ENCODE data around the gene EDDM3A.

EDDM3A gene

GRCh38 chr14:20746566-20746965 lies 879 bp downstream of the EDDM3A start:
- ChIA-PET POLR2A (no interaction called here), CTCF (no interaction called here)
- Histone ChIP-seq H3K9me3 (ENCODE audit: control insufficient read depth, insufficient read depth, low read depth, low read length) (no peaks in the 10 kb centered on the region), H3K4me3 (ENCODE audit: low read depth, low read length) (no peak overlapping the region), H3K27ac (ENCODE audit: extremely low read depth, low read depth, low read length) (no peak overlapping the region), H3K4me1 (ENCODE audit: control insufficient read depth, insufficient read depth, low read length) (no peaks in the 10 kb centered on the region), H3K36me3 (ENCODE audit: control insufficient read depth in 2 of 2, insufficient read depth in 1 of 2, low read length in 2 of 2) (no peaks in the 10 kb centered on the region)
- TF ChIP-seq ZNF2 (tag by site-specific recombination; IDR thresholded peaks at IDR 0.05) (no peak), ZFP3 (tag by site-specific recombination; IDR thresholded peaks at IDR 0.05; ENCODE audit: low read depth) (no peak), ZNF292 (tag by site-specific recombination; IDR thresholded peaks at IDR 0.05; ENCODE audit: borderline replicate concordance, low read depth) (no peak), OVOL3 (tag by site-specific recombination; IDR thresholded peaks at IDR 0.05) (no peak), PBX3 (CRISPR knock-in tag; IDR thresholded peaks at IDR 0.05) (no peak), ZSCAN5A (tag by site-specific recombination; IDR thresholded peaks at IDR 0.05) (no peak), ZNF529 (tag by site-specific recombination; IDR thresholded peaks at IDR 0.05; ENCODE audit: insufficient replicate concordance) (no peak), ZNF423 (tag by site-specific recombination; IDR thresholded peaks at IDR 0.05) (no peak), MYNN (tag by site-specific recombination; IDR thresholded peaks at IDR 0.05; ENCODE audit: borderline replicate concordance) (no peak), YY1 (tag by site-specific recombination; IDR thresholded peaks at IDR 0.05) (no peak), ZNF10 (tag by site-specific recombination; IDR thresholded peaks at IDR 0.05) (no peak), ZNF776 (tag by site-specific recombination; IDR thresholded peaks at IDR 0.05; ENCODE audit: borderline replicate concordance) (no peak), ZNF202 (tag by site-specific recombination; IDR thresholded peaks at IDR 0.05; ENCODE audit: borderline replicate concordance) (no peak), ZNF223 (tag by site-specific recombination; IDR thresholded peaks at IDR 0.05) (no peak), YY2 (tag by site-specific recombination; IDR thresholded peaks at IDR 0.05) (no peak)

- no peak overlapping the region for H3K27ac ChIP-seq (ENCODE audit: extremely low read depth, low read depth, low read length)
- H3K4me3 ChIP-seq (ENCODE audit: low read depth, low read length) = no peak overlapping the region
- ChIA-PET POLR2A (no interaction called here), CTCF (interaction anchor here (1.5 kb wide), 1 partner anchor 9 kb away, joined by 8 read pairs; no protein-coding TSS in a partner anchor)
- H3K36me3 ChIP-seq (ENCODE audit: control insufficient read depth in 2 of 2, insufficient read depth in 1 of 2, low read length in 2 of 2) = no peaks in the 10 kb centered on the region
- H3K9me3 ChIP-seq (ENCODE audit: control insufficient read depth, insufficient read depth, low read depth, low read length) = no peaks in the 10 kb centered on the region
- H3K4me1 ChIP-seq (ENCODE audit: control insufficient read depth, insufficient read depth, low read length) = no peaks in the 10 kb centered on the region
- TF ChIP-seq ZNF777 (tag by site-specific recombination; IDR thresholded peaks at IDR 0.05; ENCODE audit: borderline replicate concordance) (no peak), ZNF133 (tag by site-specific recombination; IDR thresholded peaks at IDR 0.05) (no peak), TRIM28 (IDR thresholded peaks at IDR 0.05; ENCODE audit: borderline replicate concordance, low read length) (no peak), ZNF423 (tag by site-specific recombination; IDR thresholded peaks at IDR 0.05) (no peak), TSHZ1 (tag by site-specific recombination; IDR thresholded peaks at IDR 0.05; ENCODE audit: borderline replicate concordance) (no peak), ZNF560 (tag by site-specific recombination; IDR thresholded peaks at IDR 0.05; ENCODE audit: borderline replicate concordance) (no peak), SCRT1 (tag by site-specific recombination; IDR thresholded peaks at IDR 0.05; ENCODE audit: borderline replicate concordance) (no peak), ZNF521 (tag by site-specific recombination; IDR thresholded peaks at IDR 0.05) (no peak), INSM2 (tag by site-specific recombination; IDR thresholded peaks at IDR 0.05) (no peak), YY1 (tag by site-specific recombination; IDR thresholded peaks at IDR 0.05) (no peak), FEZF1 (tag by site-specific recombination; IDR thresholded peaks at IDR 0.05) (no peak), ZFHX2 (tag by site-specific recombination; conservative IDR thresholded peaks at IDR 0.05) (no peak), HIC1 (tag by site-specific recombination; IDR thresholded peaks at IDR 0.05) (no peak), ZNF138 (tag by site-specific recombination; IDR thresholded peaks at IDR 0.05; ENCODE audit: borderline replicate concordance) (no peak)
Measured at GRCh38 chr14:20748439-20748838, 2.8 kb downstream of the EDDM3A start.

All from HEK293 (cell line).